Vagina (tissue), 2 donors: ENCODE measurements around the gene IQCM. TPM values are rescaled to one million over a fixed set of nuclear protein-coding genes. Genes with fewer than 3 reads are reported as not detected.

Experiments used
- DNase-seq, 2 donors: peaks; one replicate each; pipeline ENCODE4 v3.0.0-alpha.2; 2017; ENCODE audit errors: extremely low spot score in 2 of 2
- H3K27ac ChIP-seq: fragments of 200-600 bp; sonication (generic); one replicate; pipeline ENCODE4 v1.5.1; 2019
- H3K27me3 ChIP-seq: fragments of 200-600 bp; sonication (generic); one replicate; pipeline ENCODE4 v1.5.1; 2019
- H3K36me3 ChIP-seq, 2 donors: fragments of 200-600 bp; sonication (generic); one replicate each; pipeline ENCODE4 v1.5.1; 2017 to 2019
- H3K4me1 ChIP-seq: fragments of 200-600 bp; sonication (generic); one replicate; pipeline ENCODE4 v1.5.1; 2019
- H3K4me3 ChIP-seq, 2 donors: fragments of 200-600 bp; sonication (generic); 1 replicate in 1 of 2; 2 replicates in 1 of 2; pipeline ENCODE4 v1.5.1; 2016 to 2019
- H3K9me3 ChIP-seq: fragments of 200-600 bp; sonication (generic); one replicate; pipeline ENCODE4 v1.5.1; 2019
- POLR2A ChIP-seq, 2 donors: fragments of 450-650 bp; IDR thresholded peaks; one replicate each; pipeline ENCODE4 v1.6.1; 2017; ENCODE audit warnings: antibody characterized with exemption in 2 of 2, mild to moderate bottlenecking in 2 of 2, moderate library complexity in 2 of 2
- POLR2AphosphoS5 ChIP-seq, 2 donors: sonication (generic); formaldehyde crosslinking; IDR thresholded peaks; one replicate each; pipeline ENCODE4 v1.9.0; 2017; ENCODE audit warnings: antibody characterized with exemption in 2 of 2, mild to moderate bottlenecking in 2 of 2, low read depth in 1 of 2; ENCODE audit not compliant: insufficient read depth in 1 of 2
- intact Hi-C: fragments of 100-400 bp; cut with DNase I; formaldehyde crosslinking; loops from one replicate; pipeline ENCODE4 v1.15.1; 2023
- total RNA-seq: library from RNA; depleted of rRNA; stranded (reverse); fragments of >200 nt; gene quantifications from one replicate; pipeline ENCODE4 v1.2.3, GENCODE V29; 2016
- TF ChIP-seq, protein P1 (sequence below), 3 experiments: fragments of 450-650 bp in 2 of 3; fragments of 200-600 bp in 1 of 3; sonication (generic) in 1 of 3; IDR thresholded peaks; one replicate each; pipeline ENCODE4 v1.5.1; 2017 to 2019; ENCODE audit warnings: antibody characterized with exemption in 3 of 3, mild to moderate bottlenecking in 2 of 3, moderate library complexity in 2 of 3

IQCM gene
- total RNA-seq, 1 donor from 2014 or later = not detected

DNA sequence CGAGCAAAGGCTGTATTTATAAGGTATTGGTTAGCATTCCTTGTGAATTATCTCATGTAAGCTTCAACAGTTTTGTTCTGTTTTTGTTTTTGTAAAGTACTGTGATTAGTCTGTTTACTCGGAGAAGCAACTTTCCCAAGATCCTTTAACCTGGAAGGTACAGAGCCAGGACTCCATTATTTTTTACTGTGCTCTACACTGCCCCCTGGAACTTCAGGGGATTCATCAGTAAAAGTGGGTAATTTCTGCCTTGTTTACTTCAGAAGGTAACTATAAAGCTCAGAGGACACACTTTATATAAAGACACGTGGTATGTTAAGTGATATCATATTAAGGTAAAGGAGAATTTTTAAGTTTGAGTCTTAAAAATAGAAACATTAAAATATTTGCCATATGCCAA lies 124.9 kb downstream of the IQCM start:
- Histone ChIP-seq H3K27ac (no peak overlapping the region), H3K27me3 (no peaks in the 10 kb centered on the region), H3K36me3 (no peaks in the 10 kb centered on the region), H3K4me1 (no peaks in the 10 kb centered on the region), H3K9me3 (no peaks in the 10 kb centered on the region), H3K4me3 (no peak overlapping the region)
- no peak for DNase-seq
- intact Hi-C loops = no loop called here
- TF ChIP-seq, protein P1, sequence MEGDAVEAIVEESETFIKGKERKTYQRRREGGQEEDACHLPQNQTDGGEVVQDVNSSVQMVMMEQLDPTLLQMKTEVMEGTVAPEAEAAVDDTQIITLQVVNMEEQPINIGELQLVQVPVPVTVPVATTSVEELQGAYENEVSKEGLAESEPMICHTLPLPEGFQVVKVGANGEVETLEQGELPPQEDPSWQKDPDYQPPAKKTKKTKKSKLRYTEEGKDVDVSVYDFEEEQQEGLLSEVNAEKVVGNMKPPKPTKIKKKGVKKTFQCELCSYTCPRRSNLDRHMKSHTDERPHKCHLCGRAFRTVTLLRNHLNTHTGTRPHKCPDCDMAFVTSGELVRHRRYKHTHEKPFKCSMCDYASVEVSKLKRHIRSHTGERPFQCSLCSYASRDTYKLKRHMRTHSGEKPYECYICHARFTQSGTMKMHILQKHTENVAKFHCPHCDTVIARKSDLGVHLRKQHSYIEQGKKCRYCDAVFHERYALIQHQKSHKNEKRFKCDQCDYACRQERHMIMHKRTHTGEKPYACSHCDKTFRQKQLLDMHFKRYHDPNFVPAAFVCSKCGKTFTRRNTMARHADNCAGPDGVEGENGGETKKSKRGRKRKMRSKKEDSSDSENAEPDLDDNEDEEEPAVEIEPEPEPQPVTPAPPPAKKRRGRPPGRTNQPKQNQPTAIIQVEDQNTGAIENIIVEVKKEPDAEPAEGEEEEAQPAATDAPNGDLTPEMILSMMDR (IDR thresholded peaks at IDR 0.05) = no peak
- TF ChIP-seq POLR2A (IDR thresholded peaks at IDR 0.05) = no peak
- no peak for TF ChIP-seq POLR2AphosphoS5 (IDR thresholded peaks at IDR 0.05; ENCODE audit: insufficient read depth in 1 of 2, low read depth in 1 of 2)

DNA sequence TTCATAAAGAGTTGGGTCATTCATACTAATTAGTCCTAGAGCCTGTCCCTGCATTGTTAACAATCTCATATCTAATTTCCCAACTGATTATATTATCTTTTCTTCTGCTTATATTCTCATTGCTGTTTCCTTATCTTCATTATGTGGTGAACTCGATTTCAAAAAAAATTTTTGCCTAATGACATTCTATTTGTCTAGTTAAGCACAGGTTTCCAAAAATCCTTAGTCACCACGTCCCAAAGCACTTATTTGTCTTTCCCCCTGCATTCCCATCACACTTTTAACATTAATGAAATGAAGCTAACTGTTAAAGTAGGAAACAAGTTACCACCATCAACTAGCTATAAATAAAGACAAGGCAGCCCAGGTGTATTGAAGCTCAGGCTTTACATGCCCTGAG lies 131.1 kb downstream of the IQCM start:
- no peaks in the 10 kb centered on the region for H3K27me3 ChIP-seq
- TF ChIP-seq, protein P1 (IDR thresholded peaks at IDR 0.05) = no peak
- TF ChIP-seq POLR2A (IDR thresholded peaks at IDR 0.05) (no peak), POLR2AphosphoS5 (IDR thresholded peaks at IDR 0.05; ENCODE audit: insufficient read depth in 1 of 2, low read depth in 1 of 2) (no peak)
- intact Hi-C loops = no loop called here
- no peak for DNase-seq
- no peak overlapping the region for H3K27ac ChIP-seq
- no peaks in the 10 kb centered on the region for H3K9me3 ChIP-seq
- H3K4me3 ChIP-seq = no peak overlapping the region
- no peaks in the 10 kb centered on the region for H3K4me1 ChIP-seq
- no peaks in the 10 kb centered on the region for H3K36me3 ChIP-seq

DNA sequence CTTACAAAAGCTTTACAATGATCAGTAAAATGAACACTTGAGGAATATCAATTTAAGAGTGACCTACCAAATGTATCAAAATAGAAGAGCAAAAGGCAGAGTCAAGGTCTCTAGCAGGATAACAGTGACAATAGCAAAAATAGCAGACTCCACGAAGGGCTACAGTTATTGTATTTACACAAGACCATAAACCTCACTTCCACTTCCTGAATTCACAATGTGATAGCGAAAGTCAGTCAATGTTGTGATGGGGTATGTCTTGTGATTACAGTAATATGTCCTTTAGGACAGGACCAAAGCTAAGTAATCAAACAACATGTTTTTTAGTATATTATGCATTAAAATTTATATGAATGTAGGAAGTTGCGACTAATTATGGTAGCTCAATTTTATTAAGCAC lies 139.6 kb downstream of the IQCM start:
- Histone ChIP-seq H3K36me3 (no peaks in the 10 kb centered on the region), H3K27ac (no peak overlapping the region), H3K9me3 (peaks cover 6% of the 10 kb centered on the region), H3K4me3 (no peak overlapping the region), H3K27me3 (no peaks in the 10 kb centered on the region), H3K4me1 (no peaks in the 10 kb centered on the region)
- no peak for DNase-seq
- intact Hi-C loops = no loop called here
- TF ChIP-seq, protein P1 (IDR thresholded peaks at IDR 0.05) = no peak
- no peak for TF ChIP-seq POLR2A (IDR thresholded peaks at IDR 0.05)
- TF ChIP-seq POLR2AphosphoS5 (IDR thresholded peaks at IDR 0.05; ENCODE audit: insufficient read depth in 1 of 2, low read depth in 1 of 2) = no peak

DNA sequence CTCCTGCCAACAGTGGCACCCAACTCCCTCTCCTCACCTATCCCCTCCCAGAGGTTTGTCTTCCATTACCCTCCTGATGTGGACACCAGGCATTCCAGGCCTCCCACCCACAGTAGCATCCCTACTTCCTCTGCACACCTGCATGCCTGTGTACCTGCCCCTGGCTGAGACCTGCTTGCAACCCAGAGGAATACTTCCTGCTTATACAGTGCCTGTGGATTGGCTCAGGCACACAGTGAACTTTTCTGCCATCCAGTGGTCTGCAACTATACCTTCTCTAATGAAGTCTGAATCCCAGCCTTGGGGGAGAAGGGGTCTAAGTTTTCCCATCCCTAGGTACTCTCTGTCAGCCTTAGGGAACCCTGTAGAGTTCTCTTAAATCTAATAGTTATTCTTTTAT lies 169.9 kb downstream of the IQCM start:
- DNase-seq = no peak
- Histone ChIP-seq H3K36me3 (no peaks in the 10 kb centered on the region), H3K9me3 (no peaks in the 10 kb centered on the region), H3K4me3 (no peak overlapping the region), H3K27ac (no peak overlapping the region), H3K4me1 (no peaks in the 10 kb centered on the region), H3K27me3 (no peaks in the 10 kb centered on the region)
- TF ChIP-seq, protein P1 (IDR thresholded peaks at IDR 0.05) = no peak
- TF ChIP-seq POLR2AphosphoS5 (IDR thresholded peaks at IDR 0.05; ENCODE audit: insufficient read depth in 1 of 2, low read depth in 1 of 2) (no peak), POLR2A (IDR thresholded peaks at IDR 0.05) (no peak)
- intact Hi-C loops = no loop called here

DNA sequence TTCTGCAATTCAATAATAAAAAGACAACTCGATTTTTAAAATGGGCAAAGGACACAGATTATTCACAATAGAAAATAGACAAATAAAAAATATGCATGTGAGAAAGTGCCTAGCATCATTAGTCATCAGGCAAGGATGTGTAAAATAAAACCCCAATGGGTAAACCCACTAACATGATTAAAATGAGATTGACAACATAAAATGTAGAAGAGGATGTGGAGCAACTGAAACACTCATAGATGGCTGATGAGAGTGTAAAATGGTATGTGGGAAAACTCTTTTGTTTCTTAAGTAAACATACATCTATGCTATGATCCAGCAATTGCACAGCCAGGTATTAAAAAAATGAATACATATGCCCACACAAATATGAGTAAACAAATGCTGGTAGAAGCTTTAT lies 177.6 kb downstream of the IQCM start:
- intact Hi-C loops = no loop called here
- Histone ChIP-seq H3K36me3 (no peaks in the 10 kb centered on the region), H3K4me1 (no peaks in the 10 kb centered on the region), H3K9me3 (no peaks in the 10 kb centered on the region), H3K27ac (no peak overlapping the region), H3K27me3 (no peaks in the 10 kb centered on the region), H3K4me3 (no peak overlapping the region)
- DNase-seq = no peak
- TF ChIP-seq, protein P1 (IDR thresholded peaks at IDR 0.05) = no peak
- TF ChIP-seq POLR2AphosphoS5 (IDR thresholded peaks at IDR 0.05; ENCODE audit: insufficient read depth in 1 of 2, low read depth in 1 of 2) (no peak), POLR2A (IDR thresholded peaks at IDR 0.05) (no peak)
